ENCODE measurements around the gene TTC34.
"Not testable (repeated sequence)": the region's sequence is repeated elsewhere in the genome, so short reads cannot be mapped to it uniquely, and the experiment has no call there.

DNA sequence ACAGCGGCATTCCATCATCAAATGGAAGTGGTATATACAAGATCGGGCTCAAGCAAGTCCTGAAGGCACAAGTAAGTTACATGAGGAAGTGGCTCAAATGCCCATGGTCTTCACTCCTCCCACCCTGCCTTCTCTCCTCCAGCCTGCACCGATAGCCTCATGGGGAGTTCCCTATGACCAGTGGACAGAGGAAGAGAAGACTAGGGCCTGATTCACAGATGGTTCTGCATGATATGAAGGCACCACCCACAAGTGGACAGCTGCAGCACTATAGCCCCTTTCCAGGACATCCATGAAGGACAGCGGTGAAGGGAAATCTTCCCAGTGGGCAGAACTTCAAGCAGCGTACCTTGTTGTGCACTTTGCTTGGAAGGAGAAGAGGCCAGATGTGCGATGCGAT, 175.7 kb downstream of the TTC34 start:
- TF ChIP-seq, protein P1, sequence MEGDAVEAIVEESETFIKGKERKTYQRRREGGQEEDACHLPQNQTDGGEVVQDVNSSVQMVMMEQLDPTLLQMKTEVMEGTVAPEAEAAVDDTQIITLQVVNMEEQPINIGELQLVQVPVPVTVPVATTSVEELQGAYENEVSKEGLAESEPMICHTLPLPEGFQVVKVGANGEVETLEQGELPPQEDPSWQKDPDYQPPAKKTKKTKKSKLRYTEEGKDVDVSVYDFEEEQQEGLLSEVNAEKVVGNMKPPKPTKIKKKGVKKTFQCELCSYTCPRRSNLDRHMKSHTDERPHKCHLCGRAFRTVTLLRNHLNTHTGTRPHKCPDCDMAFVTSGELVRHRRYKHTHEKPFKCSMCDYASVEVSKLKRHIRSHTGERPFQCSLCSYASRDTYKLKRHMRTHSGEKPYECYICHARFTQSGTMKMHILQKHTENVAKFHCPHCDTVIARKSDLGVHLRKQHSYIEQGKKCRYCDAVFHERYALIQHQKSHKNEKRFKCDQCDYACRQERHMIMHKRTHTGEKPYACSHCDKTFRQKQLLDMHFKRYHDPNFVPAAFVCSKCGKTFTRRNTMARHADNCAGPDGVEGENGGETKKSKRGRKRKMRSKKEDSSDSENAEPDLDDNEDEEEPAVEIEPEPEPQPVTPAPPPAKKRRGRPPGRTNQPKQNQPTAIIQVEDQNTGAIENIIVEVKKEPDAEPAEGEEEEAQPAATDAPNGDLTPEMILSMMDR (IDR thresholded peaks at IDR 0.05): not testable (repeated sequence)
- not testable (repeated sequence) for TF ChIP-seq POLR2A (IDR thresholded peaks at IDR 0.05)
